SK-N-SH (cell line): ENCODE data around the gene SEMA3D. TPM values are rescaled to one million over a fixed set of nuclear protein-coding genes. Genes with fewer than 3 reads are reported as not detected.

Source experiments
- CTCF ChIA-PET: fragments of 300-600, 350-600 bp; formaldehyde crosslinking; extraction: SDS; loops from one replicate; lab custom pipeline; 2021; lab: Yijun Ruan, JAX
- POLR2A ChIA-PET: fragments of 350-600 bp; sonication (Branson Sonifier 250); formaldehyde crosslinking; extraction: SDS; loops from one replicate; lab custom pipeline; 2020; ENCODE audit warnings: antibody characterized with exemption, inconsistent platforms; lab: Yijun Ruan, JAX
- DNase-seq: peaks from one replicate; pipeline ENCODE4 v3.0.0; 2012
- H2AFZ ChIP-seq: fragments of 200-600 bp; sonication (generic); 2 replicates; pipeline ENCODE4 v1.8.1; 2016; ENCODE audit warnings: antibody characterized with exemption, mild to moderate bottlenecking, low read depth
- H3F3A ChIP-seq: fragments of 200-600 bp; sonication (generic); replicated peaks from 2 replicates; pipeline ENCODE3; 2016; ENCODE audit warnings: antibody characterized with exemption, mild to moderate bottlenecking; ENCODE audit not compliant: insufficient read depth
- H3K27ac ChIP-seq, 2 experiments: fragments of 200-500 bp in 1 of 2; fragments of 200-600 bp in 1 of 2; sonication (Bioruptor generic) in 1 of 2; sonication (generic), shearing (Covaris generic) in 1 of 2; 2 replicates each; pipeline versions ENCODE4 v1.5.1 to v1.6.1; 2014 to 2016; ENCODE audit warnings: low read depth in 2 of 2, inconsistent platforms in 1 of 2, low read length in 1 of 2, mild to moderate bottlenecking in 1 of 2, mixed read lengths in 1 of 2
- H3K27me3 ChIP-seq: fragments of 200-600 bp; sonication (generic), shearing (Covaris generic); 2 replicates; pipeline ENCODE4 v1.6.1; 2016; ENCODE audit warnings: mixed run types; ENCODE audit not compliant: insufficient read depth
- H3K36me3 ChIP-seq, 2 experiments: fragments of 200-500 bp in 1 of 2; fragments of 200-600 bp in 1 of 2; sonication (Bioruptor generic) in 1 of 2; sonication (generic) in 1 of 2; replicated peaks in 1 of 2; 2 replicates each; pipeline versions ENCODE3 to v1.5.1; 2014 to 2016; ENCODE audit warnings: low read length in 1 of 2, mild to moderate bottlenecking in 1 of 2; ENCODE audit not compliant: insufficient read depth in 2 of 2, control insufficient read depth in 1 of 2
- H3K4me1 ChIP-seq, 2 experiments: fragments of 200-500 bp in 1 of 2; fragments of 200-600 bp in 1 of 2; sonication (Bioruptor generic) in 1 of 2; sonication (generic), shearing (Covaris generic) in 1 of 2; 2 replicates each; pipeline versions ENCODE4 v1.5.1 to v1.6.1; 2014 to 2016; ENCODE audit warnings: low read depth in 1 of 2, low read length in 1 of 2, mixed run types in 1 of 2; ENCODE audit not compliant: insufficient read depth in 2 of 2, control insufficient read depth in 1 of 2
- H3K4me2 ChIP-seq: fragments of 200-600 bp; sonication (generic), shearing (Covaris generic); 2 replicates; pipeline ENCODE4 v1.6.1; 2017; ENCODE audit warnings: mixed run types
- H3K4me3 ChIP-seq, 2 experiments: fragments of 200-500 bp in 1 of 2; fragments of 200-600 bp in 1 of 2; sonication (Bioruptor generic) in 1 of 2; sonication (generic), shearing (Covaris generic) in 1 of 2; 2 replicates each; pipeline versions ENCODE4 v1.5.1 to v1.8.1; 2014 to 2016; ENCODE audit warnings: low read depth in 2 of 2, inconsistent platforms in 1 of 2, low read length in 1 of 2, mild to moderate bottlenecking in 1 of 2, mixed read lengths in 1 of 2, moderate library complexity in 1 of 2
- H3K79me2 ChIP-seq: fragments of 200-600 bp; sonication (generic); 2 replicates; pipeline ENCODE4 v1.8.1; 2017; ENCODE audit warnings: mild to moderate bottlenecking; ENCODE audit not compliant: insufficient read depth
- H3K9ac ChIP-seq: fragments of 200-600 bp; sonication (generic); 2 replicates; pipeline ENCODE4 v1.6.1; 2017; ENCODE audit warnings: mixed run types
- H3K9me2 ChIP-seq: fragments of 200-600 bp; sonication (generic); 2 replicates; pipeline ENCODE4 v1.6.1; 2017; ENCODE audit warnings: mixed run types
- H3K9me3 ChIP-seq: fragments of 200-600 bp; sonication (generic); 2 replicates; pipeline ENCODE4 v1.6.1; 2017; ENCODE audit warnings: mixed run types, mild to moderate bottlenecking, moderate library complexity
- H4K20me1 ChIP-seq: fragments of 200-600 bp; sonication (generic); 2 replicates; pipeline ENCODE4 v1.6.1; 2017; ENCODE audit warnings: mild to moderate bottlenecking, mixed run types; ENCODE audit not compliant: insufficient read depth
- ELF1 ChIP-seq: IDR thresholded peaks from 2 replicates; pipeline ENCODE4 v1.4.0; 2012
- EP300 ChIP-seq, 2 experiments: IDR thresholded peaks; 2 replicates each; pipeline versions ENCODE4 v1.4.0 to v1.6.1; 2012; ENCODE audit warnings: borderline replicate concordance in 1 of 2, low read depth in 1 of 2, low read length in 1 of 2
- FOSL2 ChIP-seq: IDR thresholded peaks from 2 replicates; pipeline ENCODE4 v1.4.0; 2012; ENCODE audit warnings: low read depth, mild to moderate bottlenecking, moderate library complexity, borderline replicate concordance
- IRF3 ChIP-seq: fragments of 150-350 bp; IDR thresholded peaks from 2 replicates; pipeline ENCODE4 v1.6.1; 2016; ENCODE audit warnings: mild to moderate bottlenecking, low read depth, low read length
- JUND ChIP-seq: IDR thresholded peaks from 2 replicates; pipeline ENCODE4 v1.4.0; 2012
- MEF2A ChIP-seq: IDR thresholded peaks from 2 replicates; pipeline ENCODE4 v1.4.0; 2012; ENCODE audit warnings: low read depth, borderline replicate concordance
- NRF1 ChIP-seq: IDR thresholded peaks from 2 replicates; pipeline ENCODE4 v1.6.1; 2012; ENCODE audit warnings: low read depth, mild to moderate bottlenecking, low read length
- RAD21 ChIP-seq: IDR thresholded peaks from 2 replicates; pipeline ENCODE4 v1.6.1; 2012; ENCODE audit warnings: mild to moderate bottlenecking, low read length
- RFX5 ChIP-seq: IDR thresholded peaks from 2 replicates; pipeline ENCODE4 v1.6.1; 2012; ENCODE audit warnings: mild to moderate bottlenecking, improper control_type of control experiment, low read length
- SIN3A ChIP-seq: IDR thresholded peaks from 2 replicates; pipeline ENCODE4 v1.6.1; 2012; ENCODE audit warnings: low read depth, mild to moderate bottlenecking, low read length, moderate library complexity, borderline replicate concordance
- TAF1 ChIP-seq: IDR thresholded peaks from 2 replicates; pipeline ENCODE4 v1.6.1; 2012; ENCODE audit warnings: low read depth, mild to moderate bottlenecking, low read length, moderate library complexity, borderline replicate concordance
- TCF12 ChIP-seq: IDR thresholded peaks from 2 replicates; pipeline ENCODE4 v1.4.0; 2012
- USF1 ChIP-seq: IDR thresholded peaks from 2 replicates; pipeline ENCODE4 v1.4.0; 2012; ENCODE audit warnings: low read depth, borderline replicate concordance
- YY1 ChIP-seq: IDR thresholded peaks from 2 replicates; pipeline ENCODE4 v1.4.0; 2012; ENCODE audit warnings: low read depth, mild to moderate bottlenecking
- WGBS: methylation state at CpG from one replicate; pipeline ENCODE4 v1.1.6; 2017; ENCODE audit warnings: low lambda C conversion rate; 5-methylcytosine and 5-hydroxymethylcytosine counted together
- polyA plus RNA-seq, 3 experiments: library from polyadenylated mRNA; depleted of rRNA; stranded (reverse); fragments of >200 nt; gene quantifications; 2 replicates each; pipeline ENCODE4 v1.2.3, GENCODE V29; 2012

SEMA3D gene
- polyA plus RNA-seq, 1 of the 3 experiments (the other 2 are of a cell fraction): 30.1 TPM

GRCh38 chr7:85232068-85232467 lies 45.2 kb upstream of the SEMA3D start:
- no peak overlapping the region for H3K4me3 ChIP-seq
- no peak overlapping the region for H2AFZ ChIP-seq
- H3K79me2 ChIP-seq: no peaks in the 10 kb centered on the region
- H3F3A ChIP-seq: no peaks in the 10 kb centered on the region
- ChIA-PET CTCF (no interaction called here), POLR2A (no interaction called here)
- TF ChIP-seq ELF1 (no peak), RAD21 (no peak)
- no peaks in the 10 kb centered on the region for H4K20me1 ChIP-seq
- no peaks in the 10 kb centered on the region for H3K36me3 ChIP-seq
- no peaks in the 10 kb centered on the region for H3K9me2 ChIP-seq
- no peak overlapping the region for H3K9ac ChIP-seq
- no peaks in the 10 kb centered on the region for H3K9me3 ChIP-seq
- peaks cover 0 to 3% of the 10 kb centered on the region in 2 experiments; a peak in 1 of 4 replicates for H3K4me1 ChIP-seq
- no peak overlapping the region for H3K27ac ChIP-seq
- DNase-seq: no peak
- H3K4me2 ChIP-seq: no peak overlapping the region
- 83% methylated on average over 2 of the region's 2 CpGs for WGBS
- no peaks in the 10 kb centered on the region for H3K27me3 ChIP-seq

GRCh38 chr7:85230623-85231022 lies 43.8 kb upstream of the SEMA3D start:
- H3K27me3 ChIP-seq: no peaks in the 10 kb centered on the region
- no peak overlapping the region for H3K27ac ChIP-seq
- no peak overlapping the region for H3K4me3 ChIP-seq
- no peaks in the 10 kb centered on the region for H3F3A ChIP-seq
- H3K9me3 ChIP-seq: no peaks in the 10 kb centered on the region
- H3K9ac ChIP-seq: no peak overlapping the region
- H3K79me2 ChIP-seq: no peaks in the 10 kb centered on the region
- no peaks in the 10 kb centered on the region for H4K20me1 ChIP-seq
- no peak overlapping the region for H2AFZ ChIP-seq
- H3K4me1 ChIP-seq: peaks cover 0 to 3% of the 10 kb centered on the region in 2 experiments; a peak in 1 of 4 replicates
- ChIA-PET CTCF (interaction anchor here (0.5 kb wide), 1 partner anchor 16 kb away, joined by 3 read pairs; no protein-coding TSS in a partner anchor), POLR2A (no interaction called here)
- no peak overlapping the region for H3K4me2 ChIP-seq
- 91% methylated on average over 3 of the region's 3 CpGs for WGBS
- no peak for DNase-seq
- 0 out of 2 replicates have a peak, but pooled peaks cover 4% of the 10 kb centered on the region for H3K9me2 ChIP-seq
- H3K36me3 ChIP-seq: no peaks in the 10 kb centered on the region
- no peak for TF ChIP-seq RFX5
- no peak for TF ChIP-seq NRF1
- TF ChIP-seq TCF12: no peak
- TF ChIP-seq SIN3A: no peak
- TF ChIP-seq TAF1: no peak
- no peak for TF ChIP-seq EP300 (IDR thresholded peaks at IDR 0.05; ENCODE audit: borderline replicate concordance in 1 of 2, low read depth in 1 of 2, low read length in 1 of 2)
- TF ChIP-seq JUND: no peak
- TF ChIP-seq YY1: no peak
- TF ChIP-seq MEF2A: no peak
- TF ChIP-seq FOSL2: no peak
- TF ChIP-seq USF1: no peak
- no peak for TF ChIP-seq IRF3
